Measurements from ENCODE around the gene PUM1.
"Not testable (repeated sequence)": the region's sequence is repeated elsewhere in the genome, so short reads cannot be mapped to it uniquely, and the experiment has no call there.

Gene PUM1

GRCh38 chr1:31064111-31064717, 1.3 kb downstream of the PUM1 start:
- no peak for DNase-seq

GRCh38 chr1:31063631-31064030, 1.9 kb downstream of the PUM1 start:
- DNase-seq: peak; percentile 39

GRCh38 chr1:31062867-31063380, 2.6 kb downstream of the PUM1 start:
- no peak for DNase-seq

GRCh38 chr1:31062162-31062866, 3.2 kb downstream of the PUM1 start:
- peak; percentile 75 for DNase-seq

- DNase-seq: no peak
These were observed 7.5 kb downstream of the PUM1 start for GRCh38 chr1:31058012-31058411.

- no peak for DNase-seq
These were observed 9.6 kb downstream of the PUM1 start for GRCh38 chr1:31055953-31056352.

GRCh38 chr1:31055501-31055900, 10.0 kb downstream of the PUM1 start:
- no peak for DNase-seq

- no peak for DNase-seq
These were observed 10.5 kb downstream of the PUM1 start for GRCh38 chr1:31054958-31055481.

- no peak for DNase-seq
These were observed 11.2 kb downstream of the PUM1 start for GRCh38 chr1:31054349-31054748.

GRCh38 chr1:31052613-31053012, 12.9 kb downstream of the PUM1 start:
- DNase-seq: not testable (repeated sequence)

- DNase-seq: no peak
These were observed 13.9 kb downstream of the PUM1 start for GRCh38 chr1:31051611-31052010.

GRCh38 chr1:31047507-31047906, 18.0 kb downstream of the PUM1 start:
- not testable (repeated sequence) for DNase-seq

GRCh38 chr1:31043631-31044030, 21.9 kb downstream of the PUM1 start:
- DNase-seq: peak; percentile 73

GRCh38 chr1:31042656-31043055, 22.9 kb downstream of the PUM1 start:
- DNase-seq: no peak

GRCh38 chr1:31041529-31041928, 24.0 kb downstream of the PUM1 start:
- peak; percentile 37 for DNase-seq

GRCh38 chr1:31040038-31040437, 25.5 kb downstream of the PUM1 start:
- DNase-seq: peak; percentile 86

- DNase-seq: not testable (repeated sequence)
These were observed 26.6 kb downstream of the PUM1 start for GRCh38 chr1:31038935-31039334.

GRCh38 chr1:31038360-31038759, 27.2 kb downstream of the PUM1 start:
- no peak for DNase-seq

- no peak for DNase-seq
These were observed 28.6 kb downstream of the PUM1 start for GRCh38 chr1:31036749-31037500.

- no peak for DNase-seq
These were observed 31.9 kb downstream of the PUM1 start for GRCh38 chr1:31033598-31033997.

- DNase-seq: no peak
These were observed 33.3 kb downstream of the PUM1 start for GRCh38 chr1:31032266-31032665.

- DNase-seq: no peak
These were observed 34.0 kb downstream of the PUM1 start for GRCh38 chr1:31031330-31032143.

GRCh38 chr1:31029026-31029425, 36.5 kb downstream of the PUM1 start:
- DNase-seq: no peak

Data from DMS53 (cell line).